NCI-H774 (cell line): ENCODE measurements around the gene PTPRN2.
"Not testable (repeated sequence)": the region's sequence is repeated elsewhere in the genome, so short reads cannot be mapped to it uniquely, and the experiment has no call there.

Source experiments
- DNase-seq: peaks from one replicate; lab custom pipeline; 2025; lab: John Stamatoyannopoulos, UW

PTPRN2 gene

DNA sequence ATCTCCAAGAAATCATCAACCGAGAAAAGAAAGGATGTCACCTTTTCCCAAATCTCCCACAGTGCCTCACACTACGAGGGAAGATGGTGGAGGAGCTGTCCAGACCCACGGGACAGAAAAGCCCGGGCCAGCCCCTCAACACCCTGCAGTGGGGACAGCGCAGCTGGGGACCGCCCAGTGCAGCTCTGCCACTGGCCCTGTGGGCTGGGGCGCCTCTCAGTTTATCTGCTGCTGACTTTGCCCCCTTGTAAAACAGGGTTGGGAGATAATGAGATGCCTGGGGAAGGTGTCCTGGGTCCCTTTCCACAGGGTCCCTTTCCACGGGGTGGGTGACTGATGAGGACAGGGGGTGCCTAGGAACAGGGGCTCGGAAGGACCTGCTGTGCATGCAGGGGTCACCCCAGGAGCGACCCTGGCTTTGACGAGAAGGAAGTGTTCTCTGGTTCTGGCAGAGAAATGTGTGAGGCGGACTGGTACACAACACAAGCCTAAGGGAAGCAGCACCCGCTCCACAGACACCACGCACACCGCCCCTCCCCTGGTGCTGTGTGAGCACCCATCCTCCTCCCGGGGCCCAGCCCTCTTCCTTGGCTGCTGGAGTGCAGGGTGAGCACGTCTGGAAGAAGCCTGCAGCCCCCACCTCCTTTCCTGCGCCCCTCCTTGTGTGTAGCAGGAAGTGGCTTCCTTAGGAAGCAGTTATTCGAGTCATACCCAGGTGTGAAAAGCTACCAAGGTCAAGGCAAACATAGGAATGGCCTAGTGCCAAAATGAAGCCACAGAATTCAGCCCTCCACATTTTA, 911.0 kb downstream of the PTPRN2 start:
- no peak for DNase-seq

DNA sequence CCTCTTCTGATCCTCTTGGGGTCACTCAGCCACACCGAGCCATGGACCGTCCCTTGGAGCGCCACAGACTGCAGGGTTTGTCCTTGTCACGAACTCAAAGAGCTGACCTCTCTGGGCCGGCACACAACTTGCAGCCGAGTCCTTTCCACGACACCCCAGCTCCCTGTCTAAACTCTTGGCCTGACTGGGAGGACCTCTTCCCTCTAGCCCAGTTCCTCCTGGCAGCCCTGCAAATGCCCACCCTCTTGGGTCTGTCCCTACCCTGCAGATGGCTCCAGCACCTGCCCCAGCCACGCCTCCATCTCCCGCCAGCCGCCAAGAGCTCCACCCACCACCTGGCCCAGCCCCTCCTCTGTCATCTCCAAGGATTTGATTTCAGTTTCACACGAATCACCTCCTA, 911.6 kb downstream of the PTPRN2 start:
- no peak for DNase-seq

DNA sequence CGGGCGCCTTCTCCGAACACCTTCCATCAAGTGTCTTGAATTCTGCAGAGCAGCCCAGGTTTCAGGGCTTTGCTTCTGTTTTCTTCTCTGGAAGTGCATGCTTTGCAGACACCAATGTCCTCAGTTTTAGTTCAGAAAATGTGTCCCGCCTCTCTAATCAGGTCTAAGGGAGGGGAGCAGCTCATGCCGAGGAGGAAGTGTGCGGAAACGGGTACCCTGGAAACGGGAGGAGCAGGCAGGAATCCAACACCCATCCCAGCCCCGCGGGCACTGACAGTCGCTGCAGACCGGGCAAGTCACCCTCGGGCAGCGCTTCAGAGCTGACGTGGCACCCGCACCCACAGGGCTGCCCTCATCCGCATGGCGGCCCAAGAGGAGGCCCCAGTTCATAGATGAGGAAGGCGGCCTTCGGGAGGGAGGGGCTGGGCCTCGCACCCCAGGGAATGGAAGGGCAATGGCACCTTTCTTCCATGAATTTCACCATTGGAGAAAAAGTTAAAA, 912.1 kb downstream of the PTPRN2 start:
- DNase-seq, result no peak

- no peak for DNase-seq
Measured at GRCh38 chr7:157674715-157675426, 912.8 kb downstream of the PTPRN2 start.

DNA sequence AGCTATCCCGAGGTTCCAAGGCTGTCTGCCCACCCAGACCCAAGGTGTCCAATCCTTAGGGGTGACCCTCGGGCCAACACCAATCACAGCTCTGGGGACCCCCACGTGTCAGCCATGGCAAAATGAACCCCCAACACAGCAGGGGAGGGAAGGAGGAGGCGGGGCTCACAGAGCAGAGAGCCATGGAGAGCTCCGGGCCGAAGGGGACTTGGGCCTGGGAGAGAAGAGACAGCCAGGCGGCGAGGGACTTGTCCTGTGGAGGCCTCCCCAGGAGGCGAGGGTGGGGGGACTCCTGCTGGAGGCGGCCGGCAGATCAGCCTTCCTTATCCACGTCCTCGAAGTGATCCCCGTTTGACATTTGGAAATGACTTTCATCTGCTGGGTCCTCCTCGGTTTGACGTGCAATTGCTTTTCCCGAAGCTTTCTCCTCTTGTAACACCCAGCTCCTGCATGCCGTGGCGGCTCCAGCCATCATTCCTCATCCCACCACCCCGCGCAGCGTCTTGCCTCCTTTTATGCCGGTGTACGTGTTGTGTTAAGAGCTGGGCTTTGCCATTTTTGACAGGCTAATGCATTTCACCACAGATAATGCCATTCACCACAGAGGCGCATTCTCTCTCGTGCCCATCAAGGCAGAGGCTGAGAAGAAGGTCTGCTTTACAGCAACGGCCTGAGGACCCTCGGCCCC, 913.5 kb downstream of the PTPRN2 start:
- no peak for DNase-seq

DNA sequence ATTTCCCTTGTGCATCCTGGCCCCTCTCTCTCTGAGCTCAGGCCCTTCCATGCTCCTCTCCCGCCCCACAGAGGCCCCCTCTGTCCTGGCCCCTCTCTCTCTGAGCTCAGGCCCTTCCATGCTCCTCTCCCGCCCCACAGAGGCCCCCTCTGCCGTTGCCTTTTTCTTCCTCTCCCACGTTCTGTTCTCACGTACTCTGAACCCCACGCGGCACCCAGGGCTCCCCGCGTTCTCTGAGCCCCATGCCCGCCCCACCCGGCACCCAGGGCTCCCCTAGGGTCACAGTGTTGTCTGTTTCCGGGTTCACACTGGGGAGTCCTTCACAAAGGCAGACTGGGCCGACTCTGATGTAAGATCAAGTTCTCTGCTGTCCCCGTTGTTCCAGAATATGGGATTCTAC, 914.0 kb downstream of the PTPRN2 start:
- no peak for DNase-seq

DNA sequence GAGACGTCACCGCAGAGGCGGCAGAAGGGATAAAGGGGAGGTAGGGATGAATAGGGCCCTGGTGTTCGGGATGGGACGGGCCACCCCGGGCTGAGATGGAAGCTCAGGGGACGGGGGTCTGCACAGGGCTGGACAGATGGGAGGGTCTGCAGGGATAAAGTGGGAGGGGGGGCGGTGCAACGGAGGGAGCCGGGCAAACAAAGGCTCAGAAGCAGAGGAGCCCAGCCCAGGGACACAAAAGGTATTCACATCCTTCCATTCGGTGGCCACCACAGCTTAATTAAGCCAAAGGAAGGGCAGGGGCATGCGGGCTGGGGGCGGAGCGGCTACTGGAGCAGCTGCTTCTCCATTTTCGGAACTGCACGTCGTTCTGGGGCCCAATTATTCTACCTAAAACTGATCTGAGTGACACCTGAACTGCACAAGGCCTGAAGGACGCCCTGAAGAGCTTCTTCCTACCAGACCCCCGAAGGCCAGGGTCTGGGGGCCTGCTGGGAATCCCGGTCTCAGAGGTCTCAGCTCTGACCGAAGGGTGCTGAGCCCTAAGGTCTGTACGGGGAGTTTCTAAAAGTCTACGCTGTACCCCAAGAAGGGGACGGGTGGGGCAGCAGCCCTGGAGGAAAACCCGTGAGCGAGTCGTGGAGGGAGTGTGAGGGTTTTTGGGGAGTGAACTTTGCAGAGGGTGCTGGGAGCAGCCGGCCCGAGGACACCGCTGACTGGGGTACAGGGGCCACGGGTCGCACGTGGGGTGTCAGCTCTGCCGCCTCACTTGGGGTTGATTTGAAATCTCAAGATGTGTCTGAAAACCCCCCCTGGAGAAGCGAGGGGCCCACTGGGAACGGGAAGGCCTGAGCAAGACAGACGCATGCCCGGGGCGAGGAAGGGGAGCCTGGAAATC, 916.0 kb downstream of the PTPRN2 start:
- no peak for DNase-seq

- no peak for DNase-seq
Measured at GRCh38 chr7:157670490-157671357, 916.9 kb downstream of the PTPRN2 start.

GRCh38 chr7:157669768-157670351, 917.8 kb downstream of the PTPRN2 start:
- no peak for DNase-seq

GRCh38 chr7:157668884-157669767, 918.5 kb downstream of the PTPRN2 start:
- no peak for DNase-seq

- DNase-seq, result no peak
Measured at GRCh38 chr7:157668221-157668883, 919.3 kb downstream of the PTPRN2 start.

DNA sequence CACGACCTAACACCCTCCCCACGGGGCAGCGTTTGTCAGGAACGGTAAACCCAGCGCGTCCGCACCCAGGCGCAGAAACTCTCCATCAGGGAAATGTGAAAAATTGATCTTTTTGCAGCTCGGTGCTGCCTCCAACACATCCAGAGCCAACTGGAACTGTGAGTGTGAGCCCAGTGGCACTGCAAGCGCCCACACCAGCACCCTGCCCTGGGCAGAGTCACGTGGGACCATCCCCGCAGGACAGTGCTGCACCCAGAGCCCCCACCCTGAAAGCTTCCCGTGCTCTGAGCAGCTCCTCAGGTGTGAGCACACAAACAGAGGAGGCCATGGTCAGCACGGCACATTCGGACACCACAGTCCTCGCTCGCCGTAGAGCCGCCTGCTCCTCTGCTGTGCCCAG, 919.9 kb downstream of the PTPRN2 start:
- DNase-seq, result no peak

- no peak for DNase-seq
Measured at GRCh38 chr7:157667261-157667660, 920.4 kb downstream of the PTPRN2 start.

DNA sequence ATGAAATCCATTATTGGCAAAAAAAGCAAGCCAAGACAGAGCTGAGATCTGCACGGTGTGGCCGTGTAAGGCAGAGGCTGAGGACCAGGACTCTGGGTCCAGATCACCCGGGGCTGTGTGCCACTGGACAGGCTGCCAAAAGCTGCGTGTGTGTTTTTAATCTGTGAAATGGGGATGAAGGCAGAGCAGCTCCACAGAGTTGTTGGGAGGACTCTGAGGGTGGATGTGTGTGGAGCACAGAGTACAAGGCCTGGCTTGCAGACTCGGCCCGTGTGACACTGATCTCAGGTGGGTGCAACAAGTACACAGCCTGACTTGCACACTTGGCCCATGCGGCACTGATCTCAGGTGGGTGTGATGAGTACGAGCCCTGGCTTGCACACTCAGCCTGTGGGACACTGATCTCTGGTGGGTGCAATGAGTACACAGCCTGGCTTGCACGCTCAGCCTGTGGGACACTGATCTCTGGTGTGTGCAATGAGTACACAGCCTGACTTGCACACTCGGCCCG, 921.0 kb downstream of the PTPRN2 start:
- no peak for DNase-seq

GRCh38 chr7:157665634-157665988, 922.0 kb downstream of the PTPRN2 start:
- not testable (repeated sequence) for DNase-seq

DNA sequence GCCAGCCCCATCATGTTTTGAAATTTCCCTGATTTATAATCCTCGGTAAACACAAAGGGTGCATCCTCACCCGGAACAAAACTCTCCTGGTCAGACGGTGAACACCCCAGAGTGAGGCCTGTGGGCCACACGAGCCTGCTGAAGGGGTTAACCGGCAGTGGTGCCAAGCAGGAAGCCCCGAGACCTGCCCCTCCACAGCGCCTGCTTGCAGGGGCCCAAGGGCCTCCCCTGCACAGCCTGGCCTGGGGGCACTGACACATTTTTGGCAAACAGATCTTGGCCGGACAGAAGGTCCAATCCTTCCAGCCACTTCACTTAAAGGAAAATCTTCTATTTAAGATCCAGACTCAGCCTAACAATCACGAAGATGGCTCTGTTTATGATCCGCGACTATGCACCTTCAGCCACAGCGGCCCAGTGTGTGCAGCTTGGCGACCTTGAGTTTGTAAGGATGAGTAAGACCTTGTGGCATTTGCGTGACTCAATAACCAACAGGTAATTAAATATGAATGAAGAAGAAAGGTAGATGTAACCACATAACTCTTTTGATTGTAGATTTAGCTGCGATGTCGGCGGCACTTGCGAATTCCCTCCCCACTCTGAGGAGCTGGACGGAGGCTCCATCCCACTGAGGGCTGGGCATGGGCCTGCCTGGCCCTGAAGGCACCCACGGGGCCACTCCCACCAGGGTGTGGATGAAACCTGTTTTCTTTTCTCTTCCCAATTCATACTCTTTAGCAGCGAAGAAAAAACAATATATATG, 922.6 kb downstream of the PTPRN2 start:
- no peak for DNase-seq

DNA sequence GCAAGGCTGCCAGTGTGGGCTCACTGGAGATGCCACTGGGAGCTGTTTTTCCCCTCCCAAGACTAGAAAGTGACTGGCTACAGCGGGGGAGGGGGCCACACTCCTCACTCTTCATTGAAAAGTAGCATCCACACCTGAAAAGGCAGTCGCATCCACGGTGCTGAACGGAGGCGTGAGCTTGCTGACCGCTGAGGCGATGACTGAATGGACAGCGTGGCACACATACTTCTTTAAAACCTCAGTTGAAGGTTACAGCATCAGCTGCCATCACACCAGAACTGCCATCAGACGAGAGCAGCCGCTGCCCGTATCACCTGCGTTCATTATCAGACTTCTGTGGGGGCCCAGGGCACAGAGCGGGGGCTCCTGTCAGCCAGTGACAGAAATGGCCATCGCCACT, 923.6 kb downstream of the PTPRN2 start:
- DNase-seq, result no peak
